DND-41 (cell line): ENCODE results near the gene MROH7.

Experiments
- ATAC-seq: fragments of 200-7000 bp; cut with Tn5 transposase; 3 replicates; pipeline ENCODE4 v1.9.1; 2021; ENCODE audit warnings: low read depth; ENCODE audit not compliant: insufficient read depth
- DNase-seq: peaks from one replicate; pipeline ENCODE4 v3.0.0-alpha.2; 2020
- H2AFZ ChIP-seq: 2 replicates; pipeline ENCODE4 v1.6.0; 2012; ENCODE audit warnings: low read depth, low read length
- H3K27ac ChIP-seq: 2 replicates; pipeline ENCODE4 v1.5.1; 2012; ENCODE audit warnings: low read length, inconsistent platforms
- H3K27me3 ChIP-seq: fragments of 200-600 bp; sonication (generic); 2 replicates; pipeline ENCODE4 v1.6.0; 2012; ENCODE audit warnings: low read length, mild to moderate bottlenecking, inconsistent platforms; ENCODE audit not compliant: insufficient read depth, poor library complexity
- H3K36me3 ChIP-seq: 2 replicates; pipeline ENCODE4 v1.5.1; 2012; ENCODE audit warnings: low read length, inconsistent platforms; ENCODE audit not compliant: insufficient read depth
- H3K4me1 ChIP-seq: 2 replicates; pipeline ENCODE4 v1.5.1; 2012; ENCODE audit warnings: mild to moderate bottlenecking, low read length; ENCODE audit not compliant: insufficient read depth
- H3K4me2 ChIP-seq: 2 replicates; pipeline ENCODE4 v1.6.0; 2012; ENCODE audit warnings: mild to moderate bottlenecking, moderate library complexity, low read length, inconsistent platforms; ENCODE audit not compliant: insufficient read depth
- H3K4me3 ChIP-seq, 2 experiments: fragments of 200-600 bp in 1 of 2; shearing (Covaris generic) in 1 of 2; 2 replicates each; pipeline ENCODE4 v1.5.1; 2012 to 2016; ENCODE audit warnings: inconsistent platforms in 2 of 2, low read length in 2 of 2, mild to moderate bottlenecking in 2 of 2, low read depth in 1 of 2, moderate library complexity in 1 of 2
- H3K79me2 ChIP-seq: 2 replicates; pipeline ENCODE4 v1.6.0; 2012; ENCODE audit warnings: low read length, inconsistent platforms; ENCODE audit not compliant: insufficient read depth
- H3K9ac ChIP-seq: 2 replicates; pipeline ENCODE4 v1.6.0; 2012; ENCODE audit warnings: low read depth, mild to moderate bottlenecking, inconsistent platforms, low read length, moderate library complexity
- H3K9me3 ChIP-seq: 2 replicates; pipeline ENCODE4 v1.5.1; 2012; ENCODE audit warnings: low read length, moderate library complexity, mild to moderate bottlenecking, inconsistent platforms; ENCODE audit not compliant: insufficient read depth, severe bottlenecking
- H4K20me1 ChIP-seq: 2 replicates; pipeline ENCODE4 v1.6.0; 2012; ENCODE audit warnings: low read length; ENCODE audit not compliant: insufficient read depth
- EZH2 ChIP-seq: IDR thresholded peaks from 3 replicates; pipeline ENCODE4 v1.6.1; 2012; ENCODE audit warnings: borderline replicate concordance, low read depth, mild to moderate bottlenecking, moderate library complexity, low read length, inconsistent platforms; ENCODE audit not compliant: severe bottlenecking
- TF ChIP-seq, protein P1 (sequence below): IDR thresholded peaks from 2 replicates; pipeline ENCODE4 v1.5.1; 2012; ENCODE audit warnings: borderline replicate concordance, low read length, moderate library complexity, mild to moderate bottlenecking; ENCODE audit not compliant: poor library complexity, severe bottlenecking; ENCODE audit errors: extremely low read depth

MROH7 gene

DNA sequence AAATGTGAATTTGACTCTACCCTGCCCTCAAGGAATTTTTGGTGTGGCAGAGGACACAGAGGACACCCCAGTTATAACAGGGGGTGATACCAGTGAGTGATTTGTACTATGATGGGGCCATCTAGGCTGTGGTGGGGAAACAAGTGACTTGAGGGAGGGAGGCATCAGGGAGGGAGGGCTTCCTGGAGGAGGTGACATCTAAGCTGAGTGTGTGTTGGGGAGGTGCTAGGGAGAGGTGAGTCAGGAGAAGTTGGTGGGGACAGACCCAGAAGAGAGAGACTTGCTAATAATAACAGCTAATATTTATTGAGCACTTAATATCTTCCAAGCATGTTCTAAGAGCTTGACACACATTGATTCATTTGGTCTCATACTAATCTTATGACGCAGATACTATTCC, 54.2 kb downstream of the MROH7 start:
- DNase-seq, result no peak
- ATAC-seq, result no peak
- Histone ChIP-seq H3K79me2 (no peaks in the 10 kb centered on the region), H3K4me2 (no peak overlapping the region), H3K9ac (no peak overlapping the region), H3K27me3 (peaks cover 12% of the 10 kb centered on the region), H3K27ac (no peak overlapping the region), H3K4me3 (no peak overlapping the region), H4K20me1 (no peaks in the 10 kb centered on the region), H3K9me3 (no peaks in the 10 kb centered on the region), H3K36me3 (no peaks in the 10 kb centered on the region), H3K4me1 (no peaks in the 10 kb centered on the region), H2AFZ (no peak overlapping the region)
- TF ChIP-seq EZH2, result no peak
- TF ChIP-seq, protein P1, sequence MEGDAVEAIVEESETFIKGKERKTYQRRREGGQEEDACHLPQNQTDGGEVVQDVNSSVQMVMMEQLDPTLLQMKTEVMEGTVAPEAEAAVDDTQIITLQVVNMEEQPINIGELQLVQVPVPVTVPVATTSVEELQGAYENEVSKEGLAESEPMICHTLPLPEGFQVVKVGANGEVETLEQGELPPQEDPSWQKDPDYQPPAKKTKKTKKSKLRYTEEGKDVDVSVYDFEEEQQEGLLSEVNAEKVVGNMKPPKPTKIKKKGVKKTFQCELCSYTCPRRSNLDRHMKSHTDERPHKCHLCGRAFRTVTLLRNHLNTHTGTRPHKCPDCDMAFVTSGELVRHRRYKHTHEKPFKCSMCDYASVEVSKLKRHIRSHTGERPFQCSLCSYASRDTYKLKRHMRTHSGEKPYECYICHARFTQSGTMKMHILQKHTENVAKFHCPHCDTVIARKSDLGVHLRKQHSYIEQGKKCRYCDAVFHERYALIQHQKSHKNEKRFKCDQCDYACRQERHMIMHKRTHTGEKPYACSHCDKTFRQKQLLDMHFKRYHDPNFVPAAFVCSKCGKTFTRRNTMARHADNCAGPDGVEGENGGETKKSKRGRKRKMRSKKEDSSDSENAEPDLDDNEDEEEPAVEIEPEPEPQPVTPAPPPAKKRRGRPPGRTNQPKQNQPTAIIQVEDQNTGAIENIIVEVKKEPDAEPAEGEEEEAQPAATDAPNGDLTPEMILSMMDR, result no peak

DNA sequence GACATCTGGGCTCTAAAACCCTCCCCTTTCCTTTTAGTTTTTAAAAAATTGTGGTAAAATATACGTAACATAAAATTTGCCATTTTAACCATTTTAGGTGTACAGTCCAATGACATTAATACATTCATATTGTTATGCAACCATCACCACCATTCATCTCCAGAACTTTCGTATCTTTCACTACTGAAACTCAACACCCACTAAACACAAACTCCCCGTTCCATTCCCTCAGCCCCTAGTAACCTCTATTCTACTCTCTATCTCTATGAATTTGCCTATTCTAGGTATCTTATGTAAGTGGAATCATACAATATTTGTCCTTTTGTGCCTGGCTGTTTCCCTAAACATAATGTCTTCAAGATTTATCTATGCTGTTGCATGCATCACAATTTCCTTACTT, 54.7 kb downstream of the MROH7 start:
- Histone ChIP-seq H3K36me3 (no peaks in the 10 kb centered on the region), H4K20me1 (no peaks in the 10 kb centered on the region), H3K4me3 (no peak overlapping the region), H3K4me1 (no peaks in the 10 kb centered on the region), H3K27ac (no peak overlapping the region), H2AFZ (no peak overlapping the region), H3K9ac (no peak overlapping the region), H3K79me2 (no peaks in the 10 kb centered on the region), H3K4me2 (no peak overlapping the region), H3K9me3 (no peaks in the 10 kb centered on the region), H3K27me3 (peaks cover 7% of the 10 kb centered on the region)
- TF ChIP-seq, protein P1, result no peak
- TF ChIP-seq EZH2, result no peak
- DNase-seq (no peak), ATAC-seq (no peak)

DNA sequence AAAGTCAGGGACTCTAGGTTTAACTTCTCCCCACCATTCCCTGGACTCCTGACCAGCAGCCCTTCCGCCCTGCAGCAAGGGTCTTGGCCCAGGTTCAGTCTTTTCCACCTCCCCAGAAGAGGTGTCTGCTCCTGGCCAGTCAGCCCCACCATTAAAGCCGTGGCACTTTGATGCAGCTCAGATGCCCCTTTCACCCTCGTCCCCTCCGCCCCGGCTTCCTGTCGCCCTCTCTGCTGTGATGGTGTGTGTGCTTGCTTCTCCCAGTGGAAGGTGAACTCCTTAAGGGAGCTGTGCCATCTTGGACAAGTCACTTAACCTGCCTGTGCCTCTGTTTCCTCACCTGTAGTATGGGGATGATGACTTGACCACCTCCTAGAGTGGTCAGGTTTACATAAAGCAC, 56.3 kb downstream of the MROH7 start:
- DNase-seq, result no peak
- no peaks in the 10 kb centered on the region for H3K9me3 ChIP-seq
- H2AFZ ChIP-seq, result no peak overlapping the region
- H3K36me3 ChIP-seq, result no peaks in the 10 kb centered on the region
- H3K4me3 ChIP-seq, result no peak overlapping the region
- no peak for TF ChIP-seq EZH2
- TF ChIP-seq, protein P1, result no peak
- H3K9ac ChIP-seq, result no peak overlapping the region
- no peak overlapping the region for H3K27ac ChIP-seq
- H3K79me2 ChIP-seq, result no peaks in the 10 kb centered on the region
- peaks cover 6% of the 10 kb centered on the region for H3K27me3 ChIP-seq
- no peaks in the 10 kb centered on the region for H3K4me1 ChIP-seq
- no peak overlapping the region for H3K4me2 ChIP-seq
- H4K20me1 ChIP-seq, result no peaks in the 10 kb centered on the region
- no peak for ATAC-seq

DNA sequence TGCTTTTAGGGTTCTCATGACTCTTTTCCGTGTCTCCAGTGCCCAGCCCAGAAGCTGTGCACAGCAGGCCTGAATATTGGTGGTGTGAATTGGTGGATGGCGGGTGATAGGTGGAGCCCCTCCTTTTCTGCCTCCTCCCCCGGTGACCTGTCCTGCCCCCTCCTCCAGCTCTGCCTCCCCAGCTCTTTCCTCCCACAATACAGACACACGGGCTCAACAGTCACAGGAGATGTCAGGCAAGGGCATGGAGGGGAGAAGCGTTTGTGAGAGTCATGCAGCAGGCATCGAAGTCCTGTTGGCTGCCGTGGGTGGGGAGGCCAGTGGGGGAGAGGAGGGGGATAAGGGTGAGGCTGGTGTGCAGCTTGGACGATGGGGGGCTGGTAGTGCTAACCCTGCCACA, 56.8 kb downstream of the MROH7 start:
- H3K27ac ChIP-seq, result no peak overlapping the region
- DNase-seq (no peak), ATAC-seq (no peak)
- no peak overlapping the region for H3K9ac ChIP-seq
- H3K27me3 ChIP-seq, result peaks cover 5% of the 10 kb centered on the region
- H3K4me3 ChIP-seq, result no peak overlapping the region
- TF ChIP-seq, protein P1, result no peak
- TF ChIP-seq EZH2, result no peak
- no peaks in the 10 kb centered on the region for H3K79me2 ChIP-seq
- no peaks in the 10 kb centered on the region for H3K9me3 ChIP-seq
- no peaks in the 10 kb centered on the region for H3K4me1 ChIP-seq
- H3K4me2 ChIP-seq, result no peak overlapping the region
- H4K20me1 ChIP-seq, result no peaks in the 10 kb centered on the region
- H3K36me3 ChIP-seq, result no peaks in the 10 kb centered on the region
- no peak overlapping the region for H2AFZ ChIP-seq
